Trophoblast cell (in vitro differentiated cells and primary cell): ENCODE data around the gene UNC13D.

Source experiments
- DNase-seq, 2 donors: peaks; one replicate each; pipeline ENCODE4 v3.0.0-alpha.2; 2016
- H2AFZ ChIP-seq: 2 replicates; pipeline ENCODE4 v1.6.1; 2013; ENCODE audit warnings: low read length, moderate library complexity, mild to moderate bottlenecking; ENCODE audit not compliant: insufficient read depth, poor library complexity
- H2AK5ac ChIP-seq: 2 replicates; pipeline ENCODE4 v1.6.1; 2013; ENCODE audit warnings: mild to moderate bottlenecking, low read length
- H2BK120ac ChIP-seq: 2 replicates; pipeline ENCODE4 v1.6.1; 2013; ENCODE audit warnings: low read length, mild to moderate bottlenecking, moderate library complexity; ENCODE audit not compliant: insufficient read depth, poor library complexity
- H2BK12ac ChIP-seq: 2 replicates; pipeline ENCODE4 v1.6.1; 2013; ENCODE audit warnings: mild to moderate bottlenecking, low read length, moderate library complexity
- H2BK5ac ChIP-seq: 2 replicates; pipeline ENCODE4 v1.6.1; 2013; ENCODE audit warnings: low read length, low read depth, moderate library complexity, mild to moderate bottlenecking; ENCODE audit not compliant: poor library complexity
- H3K14ac ChIP-seq: 2 replicates; pipeline ENCODE4 v1.6.1; 2013; ENCODE audit warnings: mild to moderate bottlenecking, low read length
- H3K18ac ChIP-seq: 2 replicates; pipeline ENCODE4 v1.6.1; 2013; ENCODE audit warnings: mild to moderate bottlenecking, low read length
- H3K23ac ChIP-seq: 2 replicates; pipeline ENCODE4 v1.6.1; 2013; ENCODE audit warnings: low read length
- H3K27ac ChIP-seq: 2 replicates; pipeline ENCODE4 v1.5.1; 2013; ENCODE audit warnings: low read depth, mild to moderate bottlenecking, inconsistent platforms, low read length, moderate library complexity
- H3K27me3 ChIP-seq: 2 replicates; pipeline ENCODE4 v1.6.1; 2013; ENCODE audit warnings: inconsistent platforms, mild to moderate bottlenecking, low read length, moderate library complexity; ENCODE audit not compliant: insufficient read depth
- H3K36me3 ChIP-seq, 2 experiments: 1 replicate in 1 of 2; 2 replicates in 1 of 2; pipeline ENCODE4 v1.6.1; 2013; ENCODE audit warnings: low read length in 2 of 2, mild to moderate bottlenecking in 2 of 2, moderate library complexity in 1 of 2; ENCODE audit not compliant: insufficient read depth in 2 of 2, control insufficient read depth in 1 of 2
- H3K4ac ChIP-seq: 2 replicates; pipeline ENCODE4 v1.6.1; 2013; ENCODE audit warnings: low read depth, mild to moderate bottlenecking, low read length, moderate library complexity
- H3K4me1 ChIP-seq, 2 experiments: 1 replicate in 1 of 2; 2 replicates in 1 of 2; pipeline ENCODE4 v1.6.1; 2013; ENCODE audit warnings: low read length in 2 of 2, mild to moderate bottlenecking in 2 of 2, moderate library complexity in 1 of 2; ENCODE audit not compliant: insufficient read depth in 2 of 2, control insufficient read depth in 1 of 2
- H3K4me2 ChIP-seq: 2 replicates; pipeline ENCODE4 v1.6.1; 2013; ENCODE audit warnings: inconsistent platforms, mild to moderate bottlenecking, low read length, moderate library complexity
- H3K4me3 ChIP-seq: 2 replicates; pipeline ENCODE4 v1.5.1; 2013; ENCODE audit warnings: mild to moderate bottlenecking, low read depth, low read length, inconsistent platforms
- H3K79me1 ChIP-seq: one replicate; pipeline ENCODE4 v1.6.1; 2013; ENCODE audit warnings: low read length
- H3K79me2 ChIP-seq: 2 replicates; pipeline ENCODE4 v1.6.1; 2013; ENCODE audit warnings: low read length, mild to moderate bottlenecking; ENCODE audit not compliant: control insufficient read depth, insufficient read depth, poor library complexity
- H3K9ac ChIP-seq: 2 replicates; pipeline ENCODE4 v1.6.1; 2013; ENCODE audit warnings: mild to moderate bottlenecking, low read length
- H3K9me3 ChIP-seq: 2 replicates; pipeline ENCODE4 v1.6.1; 2013; ENCODE audit warnings: low read depth, mild to moderate bottlenecking, control low read depth, inconsistent platforms, low read length; ENCODE audit not compliant: insufficient read depth
- H4K12ac ChIP-seq: 2 replicates; pipeline ENCODE4 v1.6.1; 2013; ENCODE audit warnings: low read depth, mild to moderate bottlenecking, low read length, moderate library complexity
- H4K8ac ChIP-seq: 2 replicates; pipeline ENCODE4 v1.6.1; 2013; ENCODE audit warnings: low read depth, mild to moderate bottlenecking, low read length, moderate library complexity
- H4K91ac ChIP-seq: one replicate; pipeline ENCODE4 v1.6.1; 2013; ENCODE audit warnings: low read depth, mild to moderate bottlenecking, low read length, moderate library complexity
- WGBS: extraction: QIAGEN DNeasy Blood & Tissue Kit; methylation state at CpG from one replicate; pipeline ENCODE4 v1.1.7; 2013; ENCODE audit warnings: missing lambda C conversion rate; ENCODE audit not compliant: insufficient read length, insufficient coverage; ENCODE audit errors: extremely low coverage; 5-methylcytosine and 5-hydroxymethylcytosine counted together

Gene UNC13D

DNA sequence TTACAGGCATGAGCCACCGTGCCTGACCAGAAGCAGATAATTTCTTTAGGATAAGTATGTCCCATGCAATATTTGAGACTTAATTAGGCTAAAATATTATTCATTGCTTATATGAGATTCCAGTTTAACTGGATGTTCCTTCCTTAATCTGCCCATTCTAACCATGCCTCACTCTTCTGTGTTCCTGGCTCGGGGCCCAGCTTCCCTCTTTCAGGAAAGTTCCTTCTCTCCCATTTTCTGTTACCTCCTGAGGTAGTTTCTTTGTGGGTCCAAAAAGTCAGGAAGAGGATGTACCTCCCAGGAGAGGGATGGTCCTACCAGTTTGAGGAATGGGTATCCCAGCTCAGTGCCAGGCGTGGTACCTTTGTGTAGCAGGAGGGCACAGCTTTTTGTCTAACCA is 36.3 kb downstream of the UNC13D start:
- H4K12ac ChIP-seq, result no peak overlapping the region
- no CpG with 5 or more reads among the region's 3 CpGs for WGBS
- H3K18ac ChIP-seq, result no peak overlapping the region
- H3K9me3 ChIP-seq, result no peaks in the 10 kb centered on the region
- peaks cover 8% of the 10 kb centered on the region for H3K79me2 ChIP-seq
- no peak overlapping the region for H2AK5ac ChIP-seq
- no peak overlapping the region for H4K8ac ChIP-seq
- peaks cover 26 to 30% of the 10 kb centered on the region in 2 experiments for H3K36me3 ChIP-seq
- H3K14ac ChIP-seq, result no peak overlapping the region
- H3K9ac ChIP-seq, result no peak overlapping the region
- peaks cover 18 to 19% of the 10 kb centered on the region in 2 experiments for H3K4me1 ChIP-seq
- no peak overlapping the region for H3K4ac ChIP-seq
- peaks cover 12% of the 10 kb centered on the region for H3K79me1 ChIP-seq
- no peak overlapping the region for H2BK120ac ChIP-seq
- no peak overlapping the region for H3K4me3 ChIP-seq
- H2BK5ac ChIP-seq, result no peak overlapping the region
- no peak for DNase-seq
- no peak overlapping the region for H3K23ac ChIP-seq
- H2BK12ac ChIP-seq, result peak overlapping the region; percentile 27
- no peak overlapping the region for H3K27ac ChIP-seq
- H3K4me2 ChIP-seq, result no peak overlapping the region
- H2AFZ ChIP-seq, result no peak overlapping the region
- peak overlapping the region; percentile 30 for H4K91ac ChIP-seq
- no peaks in the 10 kb centered on the region for H3K27me3 ChIP-seq

DNA sequence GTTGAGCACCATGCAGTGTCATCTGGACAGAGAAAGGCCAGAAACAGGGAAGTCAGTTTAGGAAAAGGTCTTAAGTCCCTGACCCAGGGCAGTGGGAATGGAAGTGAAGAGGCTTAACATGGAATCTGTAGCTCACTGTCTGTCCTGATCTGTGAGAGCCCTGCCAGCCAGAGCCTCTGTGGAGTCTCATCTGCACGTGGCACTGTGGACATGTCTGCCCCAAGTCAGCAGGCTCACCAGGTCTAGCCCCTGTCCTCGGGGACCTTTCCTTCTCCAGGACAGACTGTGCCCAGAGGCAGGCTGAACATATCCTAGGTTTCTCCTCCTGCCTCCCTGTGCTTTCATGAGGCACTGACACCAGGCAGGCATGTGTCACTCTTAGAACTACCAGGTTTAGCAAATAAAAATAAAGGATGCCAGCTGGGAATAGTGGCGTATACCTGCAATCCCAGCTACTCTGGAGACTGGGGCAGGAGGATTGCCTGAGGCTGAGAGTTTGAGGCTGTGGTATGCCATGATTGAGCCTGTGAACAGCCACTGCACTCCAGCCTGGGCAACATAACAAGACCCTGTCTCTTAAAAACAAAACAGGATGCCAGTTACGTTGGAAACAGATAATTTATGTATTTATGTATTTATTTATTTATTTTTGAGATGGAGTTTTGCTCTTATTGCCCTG is 37.2 kb downstream of the UNC13D start:
- no peak overlapping the region for H3K4me2 ChIP-seq
- H3K79me2 ChIP-seq, result peaks cover 8% of the 10 kb centered on the region
- H4K12ac ChIP-seq, result no peak overlapping the region
- peak overlapping the region; percentile 31 for H3K9ac ChIP-seq
- H3K79me1 ChIP-seq, result peaks cover 12% of the 10 kb centered on the region
- H3K4me1 ChIP-seq, result peaks cover 18 to 19% of the 10 kb centered on the region in 2 experiments
- H3K23ac ChIP-seq, result no peak overlapping the region
- no peak overlapping the region for H3K18ac ChIP-seq
- no peak overlapping the region for H3K4me3 ChIP-seq
- H3K36me3 ChIP-seq, result peaks cover 19 to 25% of the 10 kb centered on the region in 2 experiments
- no CpG with 5 or more reads among the region's 4 CpGs for WGBS
- H2BK5ac ChIP-seq, result peak overlapping the region; percentile 7
- H3K14ac ChIP-seq, result no peak overlapping the region
- no peak overlapping the region for H2AK5ac ChIP-seq
- no peak overlapping the region for H4K91ac ChIP-seq
- no peaks in the 10 kb centered on the region for H3K27me3 ChIP-seq
- H2BK120ac ChIP-seq, result no peak overlapping the region
- DNase-seq, result peak; percentile 77 to 78
- H3K4ac ChIP-seq, result peak overlapping the region; percentile 29
- no peak overlapping the region for H4K8ac ChIP-seq
- H2BK12ac ChIP-seq, result no peak overlapping the region
- peak overlapping the region; percentile 16 for H3K27ac ChIP-seq
- no peaks in the 10 kb centered on the region for H3K9me3 ChIP-seq
- no peak overlapping the region for H2AFZ ChIP-seq

DNA sequence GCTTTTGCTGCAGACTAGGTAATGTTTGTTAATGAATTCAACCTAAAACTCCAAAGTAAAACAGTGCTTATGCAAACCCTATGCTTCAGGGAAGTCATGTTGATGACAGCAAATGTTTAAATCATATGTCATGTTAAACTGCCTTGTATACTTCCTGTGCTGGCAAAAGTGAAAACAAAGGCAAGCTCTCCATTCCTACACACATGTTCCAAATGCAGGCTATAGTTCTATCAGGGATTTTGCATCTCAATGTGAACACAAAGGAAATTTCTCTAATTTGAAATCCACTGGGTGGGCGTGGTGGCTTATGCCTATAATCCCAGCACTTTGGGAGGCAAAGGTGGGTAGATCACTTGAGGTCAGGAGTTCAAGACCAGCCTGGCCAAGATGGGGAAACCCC is 40.3 kb downstream of the UNC13D start:
- no peak overlapping the region for H2BK12ac ChIP-seq
- no peak overlapping the region for H3K4ac ChIP-seq
- peaks cover 3% of the 10 kb centered on the region for H3K79me2 ChIP-seq
- H3K4me2 ChIP-seq, result no peak overlapping the region
- H3K36me3 ChIP-seq, result peaks cover 16 to 20% of the 10 kb centered on the region in 2 experiments
- H4K12ac ChIP-seq, result no peak overlapping the region
- no peak overlapping the region for H2AK5ac ChIP-seq
- DNase-seq, result no peak
- no peak overlapping the region for H2AFZ ChIP-seq
- no CpG with 5 or more reads among the region's 1 CpG for WGBS
- H3K4me1 ChIP-seq, result peaks cover 8 to 10% of the 10 kb centered on the region in 2 experiments
- no peak overlapping the region for H4K91ac ChIP-seq
- no peak overlapping the region for H2BK120ac ChIP-seq
- no peak overlapping the region for H3K27ac ChIP-seq
- H3K4me3 ChIP-seq, result no peak overlapping the region
- no peak overlapping the region for H3K9ac ChIP-seq
- H3K14ac ChIP-seq, result no peak overlapping the region
- peaks cover 7% of the 10 kb centered on the region for H3K79me1 ChIP-seq
- H3K18ac ChIP-seq, result no peak overlapping the region
- H2BK5ac ChIP-seq, result no peak overlapping the region
- no peaks in the 10 kb centered on the region for H3K9me3 ChIP-seq
- no peak overlapping the region for H4K8ac ChIP-seq
- no peaks in the 10 kb centered on the region for H3K27me3 ChIP-seq
- no peak overlapping the region for H3K23ac ChIP-seq

DNA sequence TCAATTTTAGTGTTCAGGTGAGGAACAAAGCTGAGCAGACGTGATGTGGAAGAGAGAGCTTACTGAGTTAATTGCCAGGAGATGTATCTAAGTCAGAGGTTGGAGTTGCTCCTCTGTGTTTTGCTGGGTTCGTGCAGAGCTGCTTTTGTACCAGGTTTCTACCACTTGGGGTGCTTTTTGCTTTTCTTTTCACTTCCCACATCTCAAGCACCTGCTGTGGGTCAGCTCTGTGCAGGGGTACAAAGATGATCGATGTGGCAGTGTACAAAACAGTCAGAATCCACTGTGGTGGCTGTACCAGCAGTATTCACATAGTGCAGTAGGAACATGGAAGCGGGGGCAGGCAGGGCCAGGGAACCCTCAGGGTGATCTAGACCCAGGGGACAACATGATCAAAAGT is 44.8 kb downstream of the UNC13D start:
- no peaks in the 10 kb centered on the region for H3K79me1 ChIP-seq
- H4K8ac ChIP-seq, result no peak overlapping the region
- H4K12ac ChIP-seq, result no peak overlapping the region
- H3K14ac ChIP-seq, result no peak overlapping the region
- H3K9ac ChIP-seq, result no peak overlapping the region
- H3K27me3 ChIP-seq, result no peaks in the 10 kb centered on the region
- no peak overlapping the region for H3K27ac ChIP-seq
- no peak overlapping the region for H4K91ac ChIP-seq
- H3K36me3 ChIP-seq, result peaks cover 35 to 39% of the 10 kb centered on the region in 2 experiments
- no peak overlapping the region for H2AK5ac ChIP-seq
- H2BK120ac ChIP-seq, result no peak overlapping the region
- DNase-seq, result no peak
- H2AFZ ChIP-seq, result no peak overlapping the region
- no peak overlapping the region for H3K4me2 ChIP-seq
- no peaks in the 10 kb centered on the region for H3K79me2 ChIP-seq
- no peaks in the 10 kb centered on the region for H3K4me1 ChIP-seq
- H3K4me3 ChIP-seq, result no peak overlapping the region
- H3K4ac ChIP-seq, result no peak overlapping the region
- no peaks in the 10 kb centered on the region for H3K9me3 ChIP-seq
- no CpG with 5 or more reads among the region's 4 CpGs for WGBS
- H3K18ac ChIP-seq, result no peak overlapping the region
- no peak overlapping the region for H2BK12ac ChIP-seq
- H3K23ac ChIP-seq, result no peak overlapping the region
- H2BK5ac ChIP-seq, result no peak overlapping the region
